KMS-11 (cell line): ENCODE data around the gene JUND.

Source experiments
- H2AFZ ChIP-seq: fragments of 200-600 bp; sonication (generic); 2 replicates; pipeline ENCODE4 v1.6.1; 2016; ENCODE audit warnings: antibody characterized with exemption, mixed run types, low read depth
- H3K27ac ChIP-seq: fragments of 200-600 bp; sonication (generic); 2 replicates; pipeline ENCODE4 v1.6.1; 2016; ENCODE audit warnings: mild to moderate bottlenecking, mixed run types
- H3K27me3 ChIP-seq: fragments of 200-600 bp; sonication (generic); 2 replicates; pipeline ENCODE4 v1.6.1; 2017; ENCODE audit warnings: mild to moderate bottlenecking, low read depth, mixed run types, moderate library complexity; ENCODE audit not compliant: insufficient read depth
- H3K36me3 ChIP-seq: fragments of 200-600 bp; sonication (generic); 2 replicates; pipeline ENCODE4 v1.6.1; 2017; ENCODE audit warnings: mild to moderate bottlenecking, mixed run types; ENCODE audit not compliant: insufficient read depth
- H3K4me1 ChIP-seq: fragments of 200-600 bp; sonication (generic); 2 replicates; pipeline ENCODE4 v1.6.1; 2016; ENCODE audit warnings: mild to moderate bottlenecking, low read depth, mixed run types; ENCODE audit not compliant: poor library complexity, severe bottlenecking
- H3K4me2 ChIP-seq: fragments of 200-600 bp; sonication (generic); 2 replicates; pipeline ENCODE4 v1.7.0; 2016; ENCODE audit warnings: mild to moderate bottlenecking, mixed run types
- H3K4me3 ChIP-seq: fragments of 200-600 bp; sonication (generic); IDR thresholded peaks from 2 replicates; pipeline ENCODE4 v1.6.1; 2017; ENCODE audit warnings: low read depth, low read length, mixed read lengths; ENCODE audit not compliant: insufficient read depth
- H3K79me2 ChIP-seq: fragments of 200-600 bp; sonication (generic); 2 replicates; pipeline ENCODE4 v1.6.1; 2016; ENCODE audit warnings: low read depth, mixed run types; ENCODE audit not compliant: insufficient read depth
- H3K9ac ChIP-seq: fragments of 200-600 bp; sonication (generic); 2 replicates; pipeline ENCODE4 v1.6.1; 2016; ENCODE audit warnings: mild to moderate bottlenecking, mixed run types
- H4K20me1 ChIP-seq: fragments of 200-600 bp; sonication (generic); 2 replicates; pipeline ENCODE4 v1.6.1; 2016; ENCODE audit warnings: mild to moderate bottlenecking, mixed run types; ENCODE audit not compliant: insufficient read depth
- CTCF ChIP-seq: fragments of 200-600 bp; sonication (generic); conservative IDR thresholded peaks from 2 replicates; pipeline ENCODE4 v1.6.1; 2017; ENCODE audit warnings: low read depth, mild to moderate bottlenecking, antibody characterized with exemption, low read length, moderate library complexity, mixed read lengths

The JUND gene

GRCh38 chr19:18230941-18231734 lies 50.3 kb downstream of the JUND start:
- H3K27me3 ChIP-seq: peaks cover 74% of the 10 kb centered on the region
- no peaks in the 10 kb centered on the region for H4K20me1 ChIP-seq
- no peaks in the 10 kb centered on the region for H3K36me3 ChIP-seq
- H3K79me2 ChIP-seq: no peaks in the 10 kb centered on the region
- TF ChIP-seq CTCF: no peak
- H3K4me2 ChIP-seq: no peak overlapping the region
- no peaks in the 10 kb centered on the region for H3K4me1 ChIP-seq
- H3K27ac ChIP-seq: no peak overlapping the region
- H3K4me3 ChIP-seq: no peak overlapping the region
- H2AFZ ChIP-seq: no peak overlapping the region
- no peak overlapping the region for H3K9ac ChIP-seq

DNA sequence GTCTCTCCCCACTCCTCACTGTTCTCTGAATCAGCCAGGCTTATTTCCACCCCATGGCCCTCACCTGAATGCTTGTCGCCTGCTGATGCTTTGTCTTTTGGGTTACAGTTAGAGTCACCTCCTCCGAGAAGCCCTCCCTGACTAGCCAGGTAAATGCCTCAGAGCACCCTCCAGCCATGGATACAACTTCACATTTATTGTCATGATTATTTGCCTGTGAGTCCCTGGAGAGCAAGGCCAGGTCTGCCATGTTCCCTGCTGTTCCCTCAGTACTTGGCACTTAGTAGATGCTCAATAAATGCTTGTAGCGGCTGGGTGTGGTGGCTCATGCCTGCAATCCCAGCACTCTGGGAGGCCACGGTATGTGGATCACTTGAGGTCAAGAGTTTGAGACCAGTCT lies 51.5 kb downstream of the JUND start:
- H3K4me1 ChIP-seq: peaks cover 5% of the 10 kb centered on the region
- no peak for TF ChIP-seq CTCF
- no peaks in the 10 kb centered on the region for H3K36me3 ChIP-seq
- no peaks in the 10 kb centered on the region for H4K20me1 ChIP-seq
- H3K27me3 ChIP-seq: peaks cover 72% of the 10 kb centered on the region
- H3K79me2 ChIP-seq: no peaks in the 10 kb centered on the region
- H2AFZ ChIP-seq: no peak overlapping the region
- H3K9ac ChIP-seq: no peak overlapping the region
- no peak overlapping the region for H3K4me3 ChIP-seq
- H3K4me2 ChIP-seq: no peak overlapping the region
- no peak overlapping the region for H3K27ac ChIP-seq
